Smooth muscle cell (in vitro differentiated cells): ENCODE measurements around the gene CHCT1. TPM values are rescaled to one million over a fixed set of nuclear protein-coding genes. Genes with fewer than 3 reads are reported as not detected.

Experiments
- DNase-seq: peaks from one replicate; lab custom pipeline; 2025; ENCODE audit not compliant: unreplicated experiment; lab: John Stamatoyannopoulos, UW
- H2AFZ ChIP-seq: fragments of 200-600 bp; sonication (generic); 2 replicates; pipeline ENCODE4 v1.6.0; 2016; ENCODE audit warnings: antibody characterized with exemption, low read depth, mild to moderate bottlenecking
- H3F3A ChIP-seq: fragments of 200-600 bp; sonication (generic); 2 replicates; pipeline ENCODE4 v1.6.0; 2017; ENCODE audit warnings: antibody characterized with exemption, low read depth
- H3K27ac ChIP-seq: fragments of 200-600 bp; sonication (generic); 2 replicates; pipeline ENCODE4 v1.5.1; 2016; ENCODE audit warnings: low read depth, mild to moderate bottlenecking
- H3K27me3 ChIP-seq: fragments of 200-600 bp; sonication (generic); 2 replicates; pipeline ENCODE4 v1.6.1; 2016; ENCODE audit warnings: low read depth, mild to moderate bottlenecking
- H3K36me3 ChIP-seq: fragments of 200-600 bp; sonication (generic); 2 replicates; pipeline ENCODE4 v1.5.1; 2016; ENCODE audit warnings: low read depth
- H3K4me1 ChIP-seq: fragments of 200-600 bp; sonication (generic); 2 replicates; pipeline ENCODE4 v1.5.1; 2016; ENCODE audit warnings: low read depth
- H3K4me2 ChIP-seq: fragments of 200-600 bp; sonication (generic); 2 replicates; pipeline ENCODE4 v1.6.0; 2016; ENCODE audit warnings: mild to moderate bottlenecking
- H3K4me3 ChIP-seq: fragments of 200-600 bp; sonication (generic); 2 replicates; pipeline ENCODE4 v1.5.1; 2016; ENCODE audit warnings: mild to moderate bottlenecking
- H3K79me2 ChIP-seq: fragments of 200-600 bp; sonication (generic); 2 replicates; pipeline ENCODE4 v1.6.0; 2016; ENCODE audit warnings: low read depth, mild to moderate bottlenecking
- H3K9ac ChIP-seq: fragments of 200-600 bp; sonication (generic); 2 replicates; pipeline ENCODE4 v1.6.0; 2016; ENCODE audit warnings: low read depth
- H3K9me3 ChIP-seq: fragments of 200-600 bp; sonication (generic); replicated peaks from 2 replicates; pipeline ENCODE4 v1.5.1; 2016; ENCODE audit warnings: low read depth
- H4K20me1 ChIP-seq: fragments of 200-600 bp; sonication (generic); 2 replicates; pipeline ENCODE4 v1.6.0; 2016; ENCODE audit warnings: low read depth
- CTCF ChIP-seq: fragments of 200-600 bp; sonication (generic); IDR thresholded peaks from 2 replicates; pipeline ENCODE4 v1.5.1; 2017; ENCODE audit warnings: borderline replicate concordance, mild to moderate bottlenecking, antibody characterized with exemption; ENCODE audit not compliant: insufficient read depth, poor library complexity, severe bottlenecking
- WGBS: methylation state at CpG from one replicate; pipeline ENCODE4 v1.1.7; 2016; ENCODE audit warnings: low lambda C conversion rate; 5-methylcytosine and 5-hydroxymethylcytosine counted together
- polyA plus RNA-seq: library from polyadenylated mRNA; unstranded; fragments of >200 nt; fragmentation: Nextera tagmentation; extraction: Ambion mirVana; gene quantifications from 2 replicates; pipeline ENCODE4 v1.2.1, GENCODE V29; 2016
- total RNA-seq: library from RNA; depleted of rRNA; stranded (reverse); fragments of >200 nt; gene quantifications from 2 replicates; pipeline ENCODE4 v1.2.3, GENCODE V29; 2014

Gene CHCT1
- total and polyA plus RNA-seq, 2 experiments from 2014 or later: not detected

GRCh38 chr17:60451071-60451470 lies 28.8 kb downstream of the CHCT1 start:
- H3K4me3 ChIP-seq: no peak overlapping the region
- no peak for DNase-seq
- peaks cover 3% of the 10 kb centered on the region for H3K79me2 ChIP-seq
- no peak overlapping the region for H3K27ac ChIP-seq
- no peak overlapping the region for H3K4me2 ChIP-seq
- peaks cover 57% of the 10 kb centered on the region for H3K36me3 ChIP-seq
- no peaks in the 10 kb centered on the region for H3K27me3 ChIP-seq
- WGBS: 96% methylated on average over 1 of the region's 1 CpG
- no peak overlapping the region for H3K9ac ChIP-seq
- H3K9me3 ChIP-seq: no peaks in the 10 kb centered on the region
- H2AFZ ChIP-seq: no peak overlapping the region
- peaks cover 29% of the 10 kb centered on the region for H4K20me1 ChIP-seq
- H3K4me1 ChIP-seq: no peaks in the 10 kb centered on the region
- peaks cover 9% of the 10 kb centered on the region for H3F3A ChIP-seq
- no peak for TF ChIP-seq CTCF

- Histone ChIP-seq H3K79me2 (peaks cover 3% of the 10 kb centered on the region), H3K36me3 (peaks cover 55% of the 10 kb centered on the region)
- DNase-seq: no peak
Observed at GRCh38 chr17:60451965-60452364, 29.7 kb downstream of the CHCT1 start.

GRCh38 chr17:60455378-60455777 lies 33.1 kb downstream of the CHCT1 start:
- no peak overlapping the region for H3K9ac ChIP-seq
- no peaks in the 10 kb centered on the region for H3K4me1 ChIP-seq
- peaks cover 54% of the 10 kb centered on the region for H3K36me3 ChIP-seq
- no peak overlapping the region for H2AFZ ChIP-seq
- H3K27ac ChIP-seq: no peak overlapping the region
- no peaks in the 10 kb centered on the region for H3K9me3 ChIP-seq
- peaks cover 25% of the 10 kb centered on the region for H4K20me1 ChIP-seq
- DNase-seq: no peak
- H3K4me2 ChIP-seq: no peak overlapping the region
- peaks cover 6% of the 10 kb centered on the region for H3K79me2 ChIP-seq
- H3F3A ChIP-seq: peaks cover 4% of the 10 kb centered on the region
- no peaks in the 10 kb centered on the region for H3K27me3 ChIP-seq
- no peak overlapping the region for H3K4me3 ChIP-seq
- 98% methylated on average over 4 of the region's 4 CpGs for WGBS
- no peak for TF ChIP-seq CTCF

More at GRCh38 chr17:60451965-60452364, 29.7 kb downstream of the CHCT1 start:
- peaks cover 31% of the 10 kb centered on the region for H4K20me1 ChIP-seq
- no peaks in the 10 kb centered on the region for H3K27me3 ChIP-seq
- no peak overlapping the region for H3K27ac ChIP-seq
- TF ChIP-seq CTCF: no peak
- H3K9ac ChIP-seq: no peak overlapping the region
- peaks cover 5% of the 10 kb centered on the region for H3F3A ChIP-seq
- no peaks in the 10 kb centered on the region for H3K4me1 ChIP-seq
- no peaks in the 10 kb centered on the region for H3K9me3 ChIP-seq
- H2AFZ ChIP-seq: no peak overlapping the region
- no peak overlapping the region for H3K4me3 ChIP-seq
- no peak overlapping the region for H3K4me2 ChIP-seq

GRCh38 chr17:60457148-60457547 lies 34.9 kb downstream of the CHCT1 start:
- H3K36me3 ChIP-seq: peaks cover 41% of the 10 kb centered on the region

More at GRCh38 chr17:60457148-60457547, 34.9 kb downstream of the CHCT1 start:
- no peak for TF ChIP-seq CTCF
- Histone ChIP-seq H3K27me3 (no peaks in the 10 kb centered on the region), H4K20me1 (peaks cover 25% of the 10 kb centered on the region), H3K9ac (no peak overlapping the region), H3K79me2 (peaks cover 6% of the 10 kb centered on the region), H3K4me1 (no peaks in the 10 kb centered on the region), H3K4me3 (no peak overlapping the region), H3F3A (no peaks in the 10 kb centered on the region), H3K4me2 (no peak overlapping the region), H3K9me3 (no peaks in the 10 kb centered on the region), H3K27ac (no peak overlapping the region), H2AFZ (no peak overlapping the region)
- WGBS: 100% methylated on average over 2 of the region's 2 CpGs
- DNase-seq: no peak
